Right atrium auricular region (tissue), 2 donors: ENCODE measurements around the gene DPP6. TPM values are rescaled to one million over a fixed set of nuclear protein-coding genes. Genes with fewer than 3 reads are reported as not detected.

Source experiments
- DNase-seq: peaks from one replicate; pipeline ENCODE4 v3.0.0-alpha.2; 2019; ENCODE audit warnings: low spot score
- H3K27ac ChIP-seq, 2 donors: fragments of 200-600 bp; sonication (generic); 1 replicate in 1 of 2; 2 replicates in 1 of 2; pipeline ENCODE4 v1.5.1; 2016 to 2019
- H3K27me3 ChIP-seq, 2 donors: fragments of 200-600 bp; sonication (generic); one replicate each; pipeline versions ENCODE4 v1.5.1 to v1.6.0; 2017 to 2019
- H3K36me3 ChIP-seq: fragments of 200-600 bp; sonication (generic); one replicate; pipeline ENCODE4 v1.5.1; 2016
- H3K4me1 ChIP-seq, 2 donors: fragments of 200-600 bp; sonication (generic); one replicate each; pipeline versions ENCODE4 v1.5.1 to v1.6.0; 2017 to 2019
- H3K4me3 ChIP-seq, 2 donors: fragments of 200-600 bp; sonication (generic); 1 replicate in 1 of 2; 2 replicates in 1 of 2; pipeline ENCODE4 v1.5.1; 2017 to 2019; ENCODE audit warnings: mild to moderate bottlenecking in 1 of 2, moderate library complexity in 1 of 2
- H3K9me3 ChIP-seq, 2 donors: fragments of 200-600 bp; sonication (generic); one replicate each; pipeline ENCODE4 v1.5.1; 2019
- CTCF ChIP-seq, 2 donors: fragments of 200-600 bp; sonication (generic); IDR thresholded peaks; one replicate each; pipeline ENCODE4 v1.5.1; 2019; ENCODE audit warnings: antibody characterized with exemption in 2 of 2
- total RNA-seq, 2 donors: library from RNA; depleted of rRNA; stranded (reverse); fragments of >200 nt; gene quantifications; one replicate each; pipeline ENCODE4 v1.1.0, GENCODE V29; 2016

Gene DPP6
- total RNA-seq, 2 donors from 2014 or later = 0.35 to 0.85 TPM

GRCh38 chr7:154879629-154880028, 827.4 kb downstream of the DPP6 start:
- no peak for DNase-seq
- no peaks in the 10 kb centered on the region for H3K4me1 ChIP-seq
- no peaks in the 10 kb centered on the region for H3K27me3 ChIP-seq
- H3K9me3 ChIP-seq = no peaks in the 10 kb centered on the region
- no peak for TF ChIP-seq CTCF (IDR thresholded peaks at IDR 0.05)
- no peak overlapping the region for H3K4me3 ChIP-seq
- H3K27ac ChIP-seq = no peak overlapping the region
- no peaks in the 10 kb centered on the region for H3K36me3 ChIP-seq

GRCh38 chr7:154880513-154880912, 828.3 kb downstream of the DPP6 start:
- Histone ChIP-seq H3K4me3 (no peak overlapping the region), H3K36me3 (no peaks in the 10 kb centered on the region), H3K27me3 (no peaks in the 10 kb centered on the region), H3K27ac (no peak overlapping the region), H3K9me3 (no peaks in the 10 kb centered on the region), H3K4me1 (no peaks in the 10 kb centered on the region)
- no peak for TF ChIP-seq CTCF (IDR thresholded peaks at IDR 0.05)
- no peak for DNase-seq

- no peak for TF ChIP-seq CTCF (IDR thresholded peaks at IDR 0.05)
- no peak overlapping the region for H3K4me3 ChIP-seq
- no peak overlapping the region for H3K27ac ChIP-seq
- H3K9me3 ChIP-seq = no peaks in the 10 kb centered on the region
- no peaks in the 10 kb centered on the region for H3K27me3 ChIP-seq
- no peaks in the 10 kb centered on the region for H3K36me3 ChIP-seq
- H3K4me1 ChIP-seq = no peaks in the 10 kb centered on the region
- no peak for DNase-seq
Observed at GRCh38 chr7:154881026-154881425, 828.8 kb downstream of the DPP6 start.

GRCh38 chr7:154881526-154881925, 829.3 kb downstream of the DPP6 start:
- Histone ChIP-seq H3K4me3 (no peak overlapping the region), H3K27ac (no peak overlapping the region), H3K9me3 (no peaks in the 10 kb centered on the region), H3K27me3 (no peaks in the 10 kb centered on the region), H3K4me1 (no peaks in the 10 kb centered on the region), H3K36me3 (no peaks in the 10 kb centered on the region)
- DNase-seq = no peak
- TF ChIP-seq CTCF (IDR thresholded peaks at IDR 0.05) = no peak

GRCh38 chr7:154882931-154883474, 830.8 kb downstream of the DPP6 start:
- no peak for TF ChIP-seq CTCF (IDR thresholded peaks at IDR 0.05)
- H3K36me3 ChIP-seq = no peaks in the 10 kb centered on the region

GRCh38 chr7:154884348-154884920, 832.2 kb downstream of the DPP6 start:
- no peak for DNase-seq
- H3K27me3 ChIP-seq = no peaks in the 10 kb centered on the region
- H3K9me3 ChIP-seq = no peaks in the 10 kb centered on the region
- no peaks in the 10 kb centered on the region for H3K36me3 ChIP-seq
- H3K27ac ChIP-seq = no peak overlapping the region
- no peak overlapping the region for H3K4me3 ChIP-seq
- no peak for TF ChIP-seq CTCF (IDR thresholded peaks at IDR 0.05)
- no peaks in the 10 kb centered on the region for H3K4me1 ChIP-seq

More at GRCh38 chr7:154882931-154883474, 830.8 kb downstream of the DPP6 start:
- Histone ChIP-seq H3K27me3 (no peaks in the 10 kb centered on the region), H3K9me3 (no peaks in the 10 kb centered on the region), H3K4me1 (no peaks in the 10 kb centered on the region), H3K4me3 (no peak overlapping the region), H3K27ac (no peak overlapping the region)
- DNase-seq = no peak
